Karpas-422 (cell line): Measurements from ENCODE around the gene NIPBL. TPM values are rescaled to one million over a fixed set of nuclear protein-coding genes. Genes with fewer than 3 reads are reported as not detected.

Experiments used
- DNase-seq: peaks from one replicate; pipeline ENCODE4 v3.0.0-alpha.2; 2015
- H2AFZ ChIP-seq: fragments of 200-600 bp; sonication (generic); 2 replicates; pipeline ENCODE4 v1.6.1; 2014; ENCODE audit warnings: antibody characterized with exemption, low read length, mixed read lengths
- H3K27ac ChIP-seq: fragments of 200-600 bp; sonication (generic); 2 replicates; pipeline ENCODE4 v1.5.1; 2014; ENCODE audit warnings: mild to moderate bottlenecking, low read length, moderate library complexity
- H3K27me3 ChIP-seq: fragments of 200-600 bp; sonication (generic); 2 replicates; pipeline ENCODE4 v1.6.1; 2014; ENCODE audit warnings: low read length, mixed read lengths
- H3K36me3 ChIP-seq: fragments of 200-600 bp; sonication (generic); 2 replicates; pipeline ENCODE4 v1.6.1; 2014; ENCODE audit warnings: low read length, mixed read lengths; ENCODE audit not compliant: insufficient read depth
- H3K4me1 ChIP-seq: fragments of 200-600 bp; sonication (generic); 2 replicates; pipeline ENCODE4 v1.6.1; 2014; ENCODE audit warnings: mild to moderate bottlenecking, low read length, mixed read lengths
- H3K4me2 ChIP-seq: fragments of 200-600 bp; sonication (generic); 2 replicates; pipeline ENCODE4 v1.6.1; 2014; ENCODE audit warnings: low read length, low read depth, mild to moderate bottlenecking; ENCODE audit not compliant: poor library complexity, severe bottlenecking
- H3K4me3 ChIP-seq: fragments of 200-600 bp; sonication (generic); 2 replicates; pipeline ENCODE4 v1.5.1; 2014; ENCODE audit warnings: mild to moderate bottlenecking, antibody characterized with exemption, low read length, mixed read lengths
- H3K79me2 ChIP-seq: fragments of 200-600 bp; sonication (generic); 2 replicates; pipeline ENCODE4 v1.6.1; 2014; ENCODE audit warnings: mild to moderate bottlenecking, low read length, mixed read lengths
- H3K9ac ChIP-seq: fragments of 200-600 bp; sonication (generic); 2 replicates; pipeline ENCODE4 v1.6.0; 2014; ENCODE audit warnings: low read length
- H3K9me2 ChIP-seq: fragments of 200-600 bp; sonication (generic), shearing (Covaris generic); replicated peaks from 2 replicates; pipeline ENCODE4 v1.6.0; 2014; ENCODE audit warnings: mild to moderate bottlenecking, low read length, moderate library complexity; ENCODE audit not compliant: insufficient read depth
- H3K9me3 ChIP-seq: fragments of 300-700, 200-600 bp; sonication (generic); 2 replicates; pipeline ENCODE4 v1.6.1; 2014; ENCODE audit warnings: low read length, mixed read lengths
- H4K20me1 ChIP-seq: fragments of 200-600 bp; sonication (generic); 2 replicates; pipeline ENCODE4 v1.6.1; 2014; ENCODE audit warnings: mild to moderate bottlenecking, antibody characterized with exemption, low read length, low read depth; ENCODE audit not compliant: insufficient read depth
- total RNA-seq: library from RNA; depleted of rRNA; stranded (reverse); fragments of >200 nt; shearing (Covaris generic); gene quantifications from 2 replicates; pipeline ENCODE4 v1.2.3, GENCODE V29; 2014; ENCODE audit warnings: low replicate concordance

The NIPBL gene
- total RNA-seq, 1 experiment from 2014 or later: 65.9 TPM

DNA sequence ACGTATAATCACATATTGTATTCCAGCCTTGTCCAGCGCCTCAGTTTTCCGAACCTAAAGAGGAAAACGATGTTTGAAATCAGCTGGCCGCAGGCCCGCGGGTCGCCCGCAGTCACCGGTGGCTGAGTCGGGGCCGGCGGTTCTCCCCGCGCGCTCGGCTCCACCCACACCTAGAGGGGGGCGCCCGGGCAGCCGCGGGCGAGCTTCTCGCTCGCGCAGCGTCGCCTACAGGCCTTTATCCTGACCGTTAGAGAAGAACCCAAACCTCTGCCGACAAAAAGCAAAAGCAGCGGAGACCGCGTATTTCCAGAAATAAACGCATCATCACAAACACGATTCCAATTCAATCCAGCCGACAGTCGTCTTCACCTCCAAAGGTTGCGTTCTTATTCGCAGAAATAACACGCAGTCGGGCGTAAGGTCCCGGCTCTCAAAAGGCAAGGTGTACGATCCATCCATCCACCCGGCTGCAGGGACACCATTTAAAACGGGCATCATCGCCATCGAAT, 725 bp upstream of the NIPBL start:
- Histone ChIP-seq H2AFZ (0 out of 2 replicates have a peak overlapping the region, but pooled peaks have one; percentile 35), H3K4me1 (peaks cover 65% of the 10 kb centered on the region), H3K9ac (peak overlapping the region; percentile 98), H3K9me2 (no peaks in the 10 kb centered on the region), H3K27ac (peak overlapping the region; percentile 87), H3K27me3 (no peaks in the 10 kb centered on the region), H3K79me2 (peaks cover 97% of the 10 kb centered on the region), H4K20me1 (peaks cover 42% of the 10 kb centered on the region), H3K4me2 (peak overlapping the region; percentile 73), H3K9me3 (no peaks in the 10 kb centered on the region), H3K4me3 (peak overlapping the region; percentile 73), H3K36me3 (peaks cover 14% of the 10 kb centered on the region; the same call in 1 of the 2 replicates)
- peak; percentile 91 for DNase-seq

GRCh38 chr5:36876965-36877666, 547 bp downstream of the NIPBL start:
- H3K4me1 ChIP-seq: peaks cover 67% of the 10 kb centered on the region
- H3K4me3 ChIP-seq: peak overlapping the region; percentile 84
- peak overlapping the region; percentile 75 for H3K4me2 ChIP-seq
- no peaks in the 10 kb centered on the region for H3K27me3 ChIP-seq
- peak overlapping the region; percentile 98 for H3K9ac ChIP-seq
- peaks cover 98% of the 10 kb centered on the region for H3K79me2 ChIP-seq
- DNase-seq: peak; percentile 81
- no peaks in the 10 kb centered on the region for H3K9me3 ChIP-seq
- no peak overlapping the region for H2AFZ ChIP-seq
- peak overlapping the region; percentile 72 for H3K27ac ChIP-seq
- H4K20me1 ChIP-seq: peaks cover 38% of the 10 kb centered on the region
- no peaks in the 10 kb centered on the region for H3K9me2 ChIP-seq
- H3K36me3 ChIP-seq: peaks cover 10% of the 10 kb centered on the region; the same call in 1 of the 2 replicates

GRCh38 chr5:36877667-36878391, 1.3 kb downstream of the NIPBL start:
- peaks cover 6% of the 10 kb centered on the region; the same call in 1 of the 2 replicates for H3K36me3 ChIP-seq
- H3K9me2 ChIP-seq: no peaks in the 10 kb centered on the region
- no peaks in the 10 kb centered on the region for H3K27me3 ChIP-seq
- no peak overlapping the region for H2AFZ ChIP-seq
- peak overlapping the region; percentile 72 for H3K27ac ChIP-seq
- peak overlapping the region; percentile 75 for H3K4me2 ChIP-seq
- H4K20me1 ChIP-seq: peaks cover 36% of the 10 kb centered on the region
- H3K9ac ChIP-seq: peak overlapping the region; percentile 98
- peaks cover 65% of the 10 kb centered on the region for H3K4me1 ChIP-seq
- no peaks in the 10 kb centered on the region for H3K9me3 ChIP-seq
- H3K79me2 ChIP-seq: peaks cover 98% of the 10 kb centered on the region
- H3K4me3 ChIP-seq: peak overlapping the region; percentile 84
- peak; percentile 75 for DNase-seq

- H3K27me3 ChIP-seq: no peaks in the 10 kb centered on the region
- no peaks in the 10 kb centered on the region for H3K9me3 ChIP-seq
- peaks cover 33% of the 10 kb centered on the region for H4K20me1 ChIP-seq
- H3K79me2 ChIP-seq: peaks cover 98% of the 10 kb centered on the region
- H3K4me3 ChIP-seq: peak overlapping the region; percentile 84
- peak overlapping the region; percentile 98 for H3K9ac ChIP-seq
- H2AFZ ChIP-seq: no peak overlapping the region
- H3K4me1 ChIP-seq: peaks cover 58% of the 10 kb centered on the region
- no peaks in the 10 kb centered on the region for H3K9me2 ChIP-seq
- H3K36me3 ChIP-seq: no peaks in the 10 kb centered on the region; the same call in 1 of the 2 replicates
- peak overlapping the region; percentile 75 for H3K4me2 ChIP-seq
- peak; percentile 42 for DNase-seq
- no peak overlapping the region for H3K27ac ChIP-seq
Measured at GRCh38 chr5:36878392-36879082, 2.0 kb downstream of the NIPBL start.

GRCh38 chr5:36879274-36880033, 2.9 kb downstream of the NIPBL start:
- no peaks in the 10 kb centered on the region for H3K9me2 ChIP-seq
- H2AFZ ChIP-seq: no peak overlapping the region
- peaks cover 25% of the 10 kb centered on the region; the same call in 1 of the 2 replicates for H4K20me1 ChIP-seq
- H3K4me3 ChIP-seq: peak overlapping the region; percentile 84
- peaks cover 49% of the 10 kb centered on the region for H3K4me1 ChIP-seq
- no peaks in the 10 kb centered on the region for H3K9me3 ChIP-seq
- no peak overlapping the region for H3K27ac ChIP-seq
- H3K36me3 ChIP-seq: no peaks in the 10 kb centered on the region
- peak overlapping the region; percentile 98 for H3K9ac ChIP-seq
- no peak for DNase-seq
- no peaks in the 10 kb centered on the region for H3K27me3 ChIP-seq
- peaks cover 98% of the 10 kb centered on the region for H3K79me2 ChIP-seq
- H3K4me2 ChIP-seq: peak overlapping the region; percentile 75

GRCh38 chr5:36880761-36881160, 4.2 kb downstream of the NIPBL start:
- Histone ChIP-seq H3K9me2 (no peaks in the 10 kb centered on the region), H3K4me3 (no peak overlapping the region), H3K36me3 (no peaks in the 10 kb centered on the region; the same call in 1 of the 2 replicates), H3K4me2 (peak overlapping the region; percentile 75), H3K27me3 (no peaks in the 10 kb centered on the region), H2AFZ (no peak overlapping the region), H3K9me3 (no peaks in the 10 kb centered on the region), H3K4me1 (peaks cover 42% of the 10 kb centered on the region), H3K27ac (no peak overlapping the region), H3K9ac (no peak overlapping the region), H3K79me2 (peaks cover 98% of the 10 kb centered on the region), H4K20me1 (peaks cover 14% of the 10 kb centered on the region; the same call in 1 of the 2 replicates)
- peak; percentile 41 for DNase-seq

- Histone ChIP-seq H4K20me1 (peaks cover 14% of the 10 kb centered on the region; the same call in 1 of the 2 replicates), H3K4me3 (no peak overlapping the region), H3K79me2 (peaks cover 98% of the 10 kb centered on the region), H2AFZ (no peak overlapping the region), H3K27ac (no peak overlapping the region), H3K9ac (no peak overlapping the region), H3K27me3 (no peaks in the 10 kb centered on the region), H3K9me3 (no peaks in the 10 kb centered on the region), H3K4me2 (peak overlapping the region; percentile 75), H3K4me1 (peaks cover 42% of the 10 kb centered on the region), H3K9me2 (no peaks in the 10 kb centered on the region), H3K36me3 (no peaks in the 10 kb centered on the region; the same call in 1 of the 2 replicates)
- DNase-seq: peak; percentile 39
Measured at GRCh38 chr5:36881304-36881703, 4.7 kb downstream of the NIPBL start.
